ENCODE results near the gene UBA3.

The UBA3 gene

DNA sequence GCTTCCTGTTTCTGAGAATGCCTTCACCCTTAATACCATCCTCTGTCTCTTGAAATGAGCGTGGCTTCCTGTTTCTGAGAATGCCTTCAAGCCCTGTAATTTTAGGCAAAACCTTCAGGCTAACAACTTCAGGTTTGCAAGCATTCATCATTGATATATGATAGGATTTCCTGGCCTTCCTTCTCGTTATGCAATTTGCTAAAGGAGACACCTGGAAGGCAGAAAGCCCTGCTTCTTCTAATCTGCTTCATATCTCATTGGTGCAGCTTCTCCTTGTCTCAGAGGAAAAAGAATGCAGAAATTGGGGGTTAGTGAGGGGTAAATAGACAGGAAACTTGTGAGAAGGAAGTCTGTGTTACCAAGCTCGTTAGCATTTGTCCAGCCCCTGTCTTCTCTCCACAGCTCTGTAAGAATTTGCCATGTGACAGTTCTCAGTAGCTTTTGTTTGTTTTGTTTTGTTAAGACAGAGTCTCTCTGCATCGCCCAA lies 11.9 kb upstream of the UBA3 start:
- in situ Hi-C loops (cut with MboI; ENCODE audit: low sequenced_read_pairs) = no loop called here
- H3K9me3 ChIP-seq = no peaks in the 10 kb centered on the region
- no peak for DNase-seq (ENCODE audit: low spot score in 2 of 2)
- no peak overlapping the region for H3K4me3 ChIP-seq
- no peaks in the 10 kb centered on the region; the same call in 1 of the 2 replicates for H3K36me3 ChIP-seq (replicated peaks)
- peaks cover 10% of the 10 kb centered on the region for H3K4me1 ChIP-seq
- H3K27me3 ChIP-seq (ENCODE audit: low read depth) = no peaks in the 10 kb centered on the region

GRCh38 chr3:69091389-69092029 lies 11.3 kb upstream of the UBA3 start:
- Histone ChIP-seq H3K9me3 (no peaks in the 10 kb centered on the region), H3K4me3 (no peak overlapping the region), H3K4me1 (peaks cover 10% of the 10 kb centered on the region), H3K27me3 (ENCODE audit: low read depth) (no peaks in the 10 kb centered on the region), H3K36me3 (replicated peaks) (no peaks in the 10 kb centered on the region; the same call in 1 of the 2 replicates)
- no peak for DNase-seq (ENCODE audit: low spot score in 2 of 2)
- in situ Hi-C loops (cut with MboI; ENCODE audit: low sequenced_read_pairs) = no loop called here

- Histone ChIP-seq H3K4me3 (no peak overlapping the region), H3K9me3 (no peaks in the 10 kb centered on the region), H3K4me1 (peaks cover 14% of the 10 kb centered on the region), H3K27me3 (ENCODE audit: low read depth) (no peaks in the 10 kb centered on the region), H3K36me3 (replicated peaks) (no peaks in the 10 kb centered on the region; the same call in 1 of the 2 replicates)
- no peak for DNase-seq (ENCODE audit: low spot score in 2 of 2)
- in situ Hi-C loops (cut with MboI; ENCODE audit: low sequenced_read_pairs) = no loop called here
Measured at GRCh38 chr3:69090021-69090420, 9.9 kb upstream of the UBA3 start.

DNA sequence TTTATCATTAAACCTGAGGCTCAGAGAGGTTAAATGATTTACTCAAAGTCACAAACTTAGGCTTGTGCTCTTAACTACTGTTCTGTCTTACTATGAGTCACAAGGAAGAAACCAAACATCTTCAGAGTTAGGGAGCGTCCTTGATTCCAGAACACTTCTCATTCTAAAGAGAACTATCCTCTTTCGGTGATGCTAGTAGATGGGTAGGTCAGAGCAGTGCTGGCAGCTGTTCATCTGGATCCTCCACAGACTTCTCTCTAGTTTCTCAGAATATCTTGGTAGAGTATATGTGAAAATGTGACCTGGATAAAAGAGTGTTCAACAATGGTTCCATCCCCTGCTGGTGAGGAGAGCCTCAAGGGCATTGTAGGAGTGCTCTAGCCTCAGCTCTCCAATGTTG lies 7.9 kb upstream of the UBA3 start:
- DNase-seq (ENCODE audit: low spot score in 2 of 2) = no peak

DNA sequence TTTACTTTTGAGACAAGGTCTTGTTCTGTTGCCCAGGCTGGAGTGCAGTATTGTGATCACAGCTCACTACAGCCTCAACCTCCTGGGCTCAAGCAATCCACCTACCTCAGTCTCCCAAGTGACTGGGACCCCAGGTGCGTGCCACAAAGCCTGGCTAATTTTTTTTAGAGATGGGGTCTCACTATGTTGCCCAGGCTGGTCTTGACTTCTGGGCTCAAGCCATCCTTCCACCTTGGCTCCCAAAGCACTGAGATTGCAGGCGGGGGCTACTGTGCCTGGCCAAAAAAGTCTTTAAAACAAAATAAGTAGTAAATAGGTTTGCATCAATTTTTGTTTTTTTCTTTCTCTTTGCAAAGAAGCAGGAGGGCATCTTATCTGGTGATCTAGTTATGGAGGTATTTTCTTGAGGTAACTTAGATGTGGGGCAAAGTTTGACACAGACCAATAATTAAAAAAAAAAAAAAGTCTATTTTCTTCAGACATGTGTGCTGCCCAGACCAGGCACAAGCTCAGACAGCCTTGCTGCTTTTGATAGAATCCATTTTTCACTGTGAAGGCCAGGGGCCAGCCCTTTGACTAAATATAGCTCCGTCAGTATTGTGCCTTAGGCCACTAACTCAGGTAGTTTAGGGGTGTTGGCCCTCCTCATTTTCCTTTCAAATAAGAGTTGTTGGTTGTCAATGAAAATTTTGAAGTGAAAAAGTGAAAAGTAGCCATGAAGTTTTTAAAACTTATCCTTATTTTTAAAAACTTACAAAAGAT lies 7.0 kb upstream of the UBA3 start:
- DNase-seq (ENCODE audit: low spot score in 2 of 2) = no peak
- H3K36me3 ChIP-seq (replicated peaks) = no peaks in the 10 kb centered on the region; the same call in 1 of the 2 replicates
- no peaks in the 10 kb centered on the region for H3K9me3 ChIP-seq
- in situ Hi-C loops (cut with MboI; ENCODE audit: low sequenced_read_pairs) = no loop called here
- no peaks in the 10 kb centered on the region for H3K27me3 ChIP-seq (ENCODE audit: low read depth)
- H3K4me3 ChIP-seq = no peak overlapping the region
- peaks cover 30% of the 10 kb centered on the region for H3K4me1 ChIP-seq

More for the DNA sequence above, 7.9 kb upstream of the UBA3 start:
- Histone ChIP-seq H3K9me3 (no peaks in the 10 kb centered on the region), H3K36me3 (replicated peaks) (no peaks in the 10 kb centered on the region; the same call in 1 of the 2 replicates), H3K4me1 (peaks cover 28% of the 10 kb centered on the region), H3K4me3 (no peak overlapping the region), H3K27me3 (ENCODE audit: low read depth) (no peaks in the 10 kb centered on the region)
- in situ Hi-C loops (cut with MboI; ENCODE audit: low sequenced_read_pairs) = no loop called here

GRCh38 chr3:69085833-69086722 lies 5.9 kb upstream of the UBA3 start:
- in situ Hi-C loops (cut with MboI; ENCODE audit: low sequenced_read_pairs) = no loop called here
- Histone ChIP-seq H3K4me3 (peak overlapping the region; percentile 62), H3K27me3 (ENCODE audit: low read depth) (no peaks in the 10 kb centered on the region), H3K36me3 (replicated peaks) (no peaks in the 10 kb centered on the region; the same call in 1 of the 2 replicates), H3K4me1 (peaks cover 28% of the 10 kb centered on the region), H3K9me3 (no peaks in the 10 kb centered on the region)
- peak; percentile 79 to 88 for DNase-seq (ENCODE audit: low spot score in 2 of 2)

DNA sequence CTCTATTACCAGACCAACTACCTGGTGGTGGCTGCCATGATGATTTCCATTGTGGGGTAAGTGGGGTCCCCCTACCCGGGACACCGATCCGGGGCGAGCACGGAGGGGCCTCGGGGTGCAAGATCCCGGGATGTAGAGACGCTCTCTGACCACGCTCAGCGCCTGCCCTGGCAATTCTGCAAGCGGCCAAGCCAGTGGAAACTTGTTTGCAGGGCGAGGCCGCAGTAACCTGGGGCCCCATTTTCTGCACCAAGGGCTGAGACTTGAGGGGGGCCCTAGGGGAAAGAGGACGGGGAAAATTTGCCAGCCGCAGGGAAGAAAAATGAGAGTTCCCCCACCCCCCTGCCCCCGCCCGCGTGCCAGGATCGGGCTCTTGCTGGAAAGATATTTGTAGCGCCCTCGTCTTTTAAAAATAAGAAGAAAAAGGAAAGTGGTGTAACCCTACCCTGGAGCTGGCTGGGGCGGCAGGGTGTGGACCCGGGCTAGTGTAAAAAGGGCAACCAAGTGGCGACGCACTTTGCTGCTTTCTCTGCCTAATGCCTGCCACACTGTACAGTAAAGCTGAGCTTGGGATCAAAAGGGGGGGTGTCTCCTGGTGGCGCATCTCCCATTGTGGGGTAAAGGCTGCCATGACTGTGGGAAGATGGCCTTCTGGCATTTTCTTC lies 5.1 kb upstream of the UBA3 start:
- no peaks in the 10 kb centered on the region for H3K9me3 ChIP-seq
- H3K27me3 ChIP-seq (ENCODE audit: low read depth) = no peaks in the 10 kb centered on the region
- H3K36me3 ChIP-seq (replicated peaks) = no peaks in the 10 kb centered on the region; the same call in 1 of the 2 replicates
- peak overlapping the region; percentile 62 for H3K4me3 ChIP-seq
- in situ Hi-C loops (cut with MboI; ENCODE audit: low sequenced_read_pairs) = no loop called here
- peak in 1 of 2 experiments; percentile 40 for DNase-seq (ENCODE audit: low spot score in 2 of 2)
- peaks cover 32% of the 10 kb centered on the region for H3K4me1 ChIP-seq

DNA sequence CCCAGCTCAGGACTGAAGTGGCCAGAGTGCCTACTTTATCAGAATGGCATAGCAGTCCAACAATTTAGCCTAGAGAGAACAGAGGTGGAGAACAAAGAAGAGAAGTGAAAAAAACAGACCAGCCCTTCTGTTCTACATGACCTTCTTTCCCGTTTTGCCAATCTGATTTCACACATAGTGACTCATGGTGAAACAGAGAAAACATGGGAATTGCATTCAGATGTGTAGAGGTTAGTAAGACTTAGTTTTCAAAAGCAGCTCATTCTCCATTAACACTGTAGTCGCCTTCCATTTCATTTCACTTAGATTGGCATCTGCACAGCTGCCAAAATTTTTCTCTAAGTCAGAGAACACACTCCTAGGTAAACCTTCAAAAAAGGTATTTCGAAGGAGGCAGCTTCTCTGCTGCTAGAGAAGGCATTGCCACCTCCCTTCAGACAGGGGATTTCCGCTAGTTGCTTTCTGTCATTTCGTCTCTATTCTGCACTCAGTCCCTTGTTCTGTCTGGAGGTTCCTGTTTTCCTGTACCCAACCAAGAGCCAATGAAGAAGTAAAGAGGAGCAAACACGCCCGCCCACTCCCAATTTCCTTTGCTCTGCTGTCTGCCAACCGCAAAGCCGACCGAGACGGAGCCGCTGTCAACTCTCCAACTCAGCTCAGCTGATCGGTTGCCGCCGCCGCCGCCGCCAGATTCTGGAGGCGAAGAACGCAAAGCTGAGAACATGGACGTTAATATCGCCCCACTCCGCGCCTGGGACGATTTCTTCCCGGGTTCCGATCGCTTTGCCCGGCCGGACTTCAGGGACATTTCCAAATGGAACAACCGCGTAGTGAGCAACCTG lies 4.4 kb upstream of the UBA3 start, which contains the start of gene ARL6IP5:
ARL6IP5 (plus strand) TSS at position 612 of the 842 bp plus-strand sequence; CDS start at position 723, 111 bp downstream.
- in situ Hi-C loops (cut with MboI; ENCODE audit: low sequenced_read_pairs) = no loop called here
- Histone ChIP-seq H3K36me3 (replicated peaks) (no peaks in the 10 kb centered on the region; the same call in 1 of the 2 replicates), H3K4me1 (peaks cover 32% of the 10 kb centered on the region), H3K4me3 (peak within 1 kb of the TSS; percentile 62), H3K9me3 (no peaks in the 10 kb centered on the region), H3K27me3 (ENCODE audit: low read depth) (no peaks in the 10 kb centered on the region)
- peak; percentile 92 to 95 for DNase-seq (ENCODE audit: low spot score in 2 of 2)

DNA sequence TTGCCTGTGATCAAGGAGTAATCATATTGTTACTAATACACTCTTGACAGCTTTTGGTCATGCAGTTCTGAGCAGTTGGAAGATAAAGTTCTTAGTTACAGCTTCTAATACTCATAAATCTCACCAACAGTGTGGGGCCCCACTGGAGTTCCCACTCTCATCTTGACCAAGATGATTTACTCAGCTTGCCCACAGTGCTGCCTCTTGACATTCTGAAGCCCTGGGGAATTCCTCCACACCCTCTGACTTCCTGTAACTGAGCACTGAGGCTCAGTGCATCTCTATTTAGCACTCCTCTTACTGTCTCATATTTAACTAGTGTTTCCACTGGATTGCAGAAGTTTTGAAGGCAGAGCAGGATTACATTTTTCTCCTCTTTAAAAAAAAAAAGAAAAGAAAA lies 2.6 kb upstream of the UBA3 start:
- Histone ChIP-seq H3K27me3 (ENCODE audit: low read depth) (no peaks in the 10 kb centered on the region), H3K4me1 (peaks cover 34% of the 10 kb centered on the region), H3K9me3 (no peaks in the 10 kb centered on the region), H3K4me3 (no peak overlapping the region), H3K36me3 (replicated peaks) (no peaks in the 10 kb centered on the region)
- in situ Hi-C loops (cut with MboI; ENCODE audit: low sequenced_read_pairs) = no loop called here
- peak in 1 of 2 experiments; percentile 52 for DNase-seq (ENCODE audit: low spot score in 2 of 2)

- Histone ChIP-seq H3K4me1 (peaks cover 34% of the 10 kb centered on the region), H3K9me3 (no peaks in the 10 kb centered on the region), H3K27me3 (ENCODE audit: low read depth) (no peaks in the 10 kb centered on the region), H3K4me3 (no peak overlapping the region), H3K36me3 (replicated peaks) (no peaks in the 10 kb centered on the region)
- in situ Hi-C loops (cut with MboI; ENCODE audit: low sequenced_read_pairs) = no loop called here
- no peak for DNase-seq (ENCODE audit: low spot score in 2 of 2)
Measured at GRCh38 chr3:69082361-69082760, 2.2 kb upstream of the UBA3 start.

DNA sequence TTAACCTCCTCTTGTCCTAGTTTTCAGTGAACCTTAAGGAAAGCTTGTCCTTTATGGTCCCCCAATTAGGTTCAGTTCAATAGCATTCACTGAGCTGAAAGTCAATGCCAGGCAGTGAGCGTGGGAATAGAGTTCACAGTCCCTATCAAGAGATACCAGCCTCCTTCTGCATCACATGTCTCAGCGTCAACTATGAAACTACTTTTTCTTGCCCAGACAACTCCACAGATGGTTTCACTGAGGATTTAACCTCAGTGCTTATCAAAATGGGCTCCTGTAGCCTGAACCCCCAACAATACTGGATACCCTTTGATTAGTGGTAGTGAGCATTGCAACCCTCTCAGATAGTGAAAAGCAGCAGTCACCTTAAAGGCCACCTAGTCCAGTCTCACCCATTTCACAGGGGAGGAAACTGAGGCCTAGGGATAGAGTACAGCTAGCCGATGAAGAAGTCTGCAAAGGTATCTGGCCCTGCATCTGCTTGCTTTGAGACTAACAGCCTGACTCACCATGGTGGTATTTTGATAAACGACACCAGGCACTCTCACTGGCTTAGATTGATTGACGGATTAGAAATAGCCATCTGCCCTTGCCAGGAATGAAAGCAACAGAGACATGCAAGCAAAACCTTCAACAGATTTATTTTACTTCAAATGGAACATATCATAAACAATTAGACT lies 1.6 kb upstream of the UBA3 start:
- no peaks in the 10 kb centered on the region for H3K27me3 ChIP-seq (ENCODE audit: low read depth)
- in situ Hi-C loops (cut with MboI; ENCODE audit: low sequenced_read_pairs) = no loop called here
- H3K36me3 ChIP-seq (replicated peaks) = no peaks in the 10 kb centered on the region
- DNase-seq (ENCODE audit: low spot score in 2 of 2) = no peak
- H3K4me3 ChIP-seq = no peak overlapping the region
- H3K9me3 ChIP-seq = no peaks in the 10 kb centered on the region
- H3K4me1 ChIP-seq = peaks cover 34% of the 10 kb centered on the region

Data from HAP-1 (cell line).